Stimulated activated CD8-positive, alpha-beta memory T cell treated with anti-CD3 and anti-CD28 coated beads, Interleukin-12 subunit alpha, Interleukin-12 subunit beta, amount 100 ng/mL, for 24 hours (primary cell): ENCODE measurements around the gene SACM1L.
"Not testable (repeated sequence)": the region's sequence is repeated elsewhere in the genome, so short reads cannot be mapped to it uniquely, and the experiment has no call there.

Experiments
- DNase-seq: peaks from one replicate; pipeline ENCODE4 v3.0.0-alpha.2; 2020; ENCODE audit errors: extremely low read depth

Gene SACM1L

DNA sequence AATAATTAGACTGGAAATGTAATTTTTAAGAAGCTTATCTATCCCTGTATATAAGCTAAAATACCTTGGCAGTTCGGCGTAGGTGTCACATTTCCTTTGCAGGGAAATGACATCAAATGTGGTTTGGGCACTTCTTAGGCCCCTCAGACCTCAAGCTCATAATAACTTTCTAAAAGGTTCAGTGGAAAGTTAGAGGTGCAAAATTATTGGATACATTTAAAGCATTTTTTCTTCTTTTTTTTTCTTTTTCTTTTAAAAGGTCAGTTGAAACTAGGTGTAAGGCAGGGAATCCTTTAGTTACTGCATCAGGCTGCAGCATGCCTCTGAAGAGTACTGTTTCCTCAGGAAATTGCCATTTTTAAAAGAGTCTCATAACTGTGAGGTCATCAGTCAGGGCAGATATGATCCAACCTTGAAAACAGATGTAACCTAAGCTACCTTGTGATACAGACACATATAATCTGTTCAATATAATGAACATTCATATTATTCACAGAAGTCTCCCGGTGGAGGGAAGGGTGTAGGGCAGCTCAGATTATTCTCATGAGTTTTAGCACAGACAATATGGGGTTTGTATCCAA, 4.8 kb downstream of the SACM1L start:
- no peak for DNase-seq

DNA sequence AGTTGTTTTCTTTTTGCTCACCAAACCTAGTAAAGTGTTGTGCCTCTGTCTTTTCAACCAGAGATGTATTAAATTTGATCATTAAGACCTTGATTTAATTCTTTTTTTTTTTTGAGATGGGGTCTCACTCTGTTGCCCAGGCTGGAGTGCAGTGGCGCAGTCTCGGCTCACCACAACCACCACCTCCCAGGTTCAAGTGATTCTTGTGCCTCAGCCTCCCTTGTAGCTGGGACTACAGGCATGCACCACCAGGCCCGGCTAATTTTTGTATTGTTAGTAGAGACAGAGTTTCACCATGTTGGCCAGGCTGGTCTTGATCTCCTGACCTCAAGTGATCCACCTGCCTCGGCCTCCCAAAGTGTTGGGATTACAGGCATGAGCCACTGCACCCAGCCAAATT, 6.0 kb downstream of the SACM1L start:
- DNase-seq, result not testable (repeated sequence)

DNA sequence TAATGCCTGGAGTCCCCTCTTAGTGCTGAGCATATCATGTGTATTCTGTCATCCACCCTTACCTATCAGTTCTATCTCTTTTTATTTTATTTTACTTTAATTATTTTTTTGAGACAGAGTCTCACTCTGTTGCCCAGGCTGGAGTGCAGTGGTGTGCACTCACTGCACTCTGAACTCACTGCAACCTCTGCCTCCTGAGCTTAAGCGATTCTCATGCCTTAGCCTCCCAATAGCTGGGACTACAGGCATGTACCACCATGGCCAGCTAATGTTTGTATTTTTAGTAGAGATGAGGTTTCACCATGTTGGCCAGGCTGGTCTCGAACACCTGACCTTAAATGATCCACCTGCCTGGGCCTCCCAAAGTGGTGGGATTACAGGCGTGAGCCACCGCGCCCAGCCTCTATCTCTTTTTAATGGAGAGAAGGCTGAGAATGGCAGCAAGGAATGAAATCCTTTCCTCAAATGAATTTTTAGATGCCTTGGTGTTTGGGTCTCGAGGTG, 11.4 kb downstream of the SACM1L start:
- no peak for DNase-seq

DNA sequence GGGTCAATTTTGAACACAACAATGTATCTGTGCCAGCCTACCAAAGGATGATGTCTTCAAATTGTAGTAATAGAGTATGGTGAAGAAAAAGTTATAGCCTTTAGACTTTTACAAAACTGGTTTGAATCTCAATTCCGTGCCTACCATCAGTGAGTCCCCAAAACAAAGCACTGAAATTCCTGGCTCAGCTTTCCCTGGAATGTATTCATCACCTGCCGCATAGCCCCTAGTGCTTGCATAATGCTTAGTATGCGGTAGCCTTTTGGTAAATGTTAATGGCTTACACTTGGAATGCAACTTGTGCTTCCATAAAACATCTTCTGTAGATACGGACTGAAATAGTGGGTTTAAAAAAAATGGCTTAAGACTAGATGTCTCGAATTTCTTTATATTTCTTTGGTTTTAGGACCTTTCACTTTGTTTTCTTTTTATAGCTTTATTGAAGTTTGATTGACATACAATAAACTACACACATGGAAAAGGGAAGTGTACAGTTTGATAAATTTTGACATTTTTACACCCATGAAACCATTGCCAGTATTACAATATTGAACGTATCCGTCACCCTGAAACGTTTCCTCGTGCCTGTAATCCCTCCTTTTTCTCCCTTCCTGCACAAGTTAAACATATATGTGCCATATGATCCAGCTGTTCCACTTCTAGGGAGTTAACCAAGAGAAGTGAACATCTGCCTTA, 12.1 kb downstream of the SACM1L start:
- DNase-seq, result no peak

DNA sequence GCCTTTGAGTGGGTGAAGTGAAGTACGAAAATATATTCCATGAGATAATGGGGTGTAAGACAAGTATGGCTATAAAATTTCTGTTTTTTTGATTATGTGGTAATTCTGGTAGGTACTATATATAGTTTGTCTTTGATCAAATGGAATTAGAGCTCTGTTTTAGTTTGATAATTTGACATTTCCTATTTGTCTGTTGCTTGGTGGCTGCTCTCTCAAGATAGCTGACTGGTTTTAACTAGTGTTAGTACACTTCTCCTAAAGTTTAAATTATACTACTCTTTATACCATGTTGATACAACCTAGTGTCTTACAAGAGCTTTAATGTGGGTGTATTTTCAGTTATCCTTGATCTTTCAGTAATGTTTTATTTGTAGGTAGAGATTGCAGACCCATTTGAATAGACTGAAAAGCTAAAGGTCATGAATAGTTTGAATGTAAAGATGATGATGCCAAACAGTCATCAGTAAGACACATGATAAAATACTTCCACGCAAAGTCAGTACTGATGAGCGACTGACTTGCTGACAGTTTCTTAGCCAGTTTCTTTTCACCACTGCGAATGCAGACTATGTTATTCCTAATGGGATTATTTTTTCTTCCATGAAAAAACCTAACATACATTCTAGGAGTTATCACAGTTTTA, 15.2 kb downstream of the SACM1L start:
- DNase-seq, result no peak

DNA sequence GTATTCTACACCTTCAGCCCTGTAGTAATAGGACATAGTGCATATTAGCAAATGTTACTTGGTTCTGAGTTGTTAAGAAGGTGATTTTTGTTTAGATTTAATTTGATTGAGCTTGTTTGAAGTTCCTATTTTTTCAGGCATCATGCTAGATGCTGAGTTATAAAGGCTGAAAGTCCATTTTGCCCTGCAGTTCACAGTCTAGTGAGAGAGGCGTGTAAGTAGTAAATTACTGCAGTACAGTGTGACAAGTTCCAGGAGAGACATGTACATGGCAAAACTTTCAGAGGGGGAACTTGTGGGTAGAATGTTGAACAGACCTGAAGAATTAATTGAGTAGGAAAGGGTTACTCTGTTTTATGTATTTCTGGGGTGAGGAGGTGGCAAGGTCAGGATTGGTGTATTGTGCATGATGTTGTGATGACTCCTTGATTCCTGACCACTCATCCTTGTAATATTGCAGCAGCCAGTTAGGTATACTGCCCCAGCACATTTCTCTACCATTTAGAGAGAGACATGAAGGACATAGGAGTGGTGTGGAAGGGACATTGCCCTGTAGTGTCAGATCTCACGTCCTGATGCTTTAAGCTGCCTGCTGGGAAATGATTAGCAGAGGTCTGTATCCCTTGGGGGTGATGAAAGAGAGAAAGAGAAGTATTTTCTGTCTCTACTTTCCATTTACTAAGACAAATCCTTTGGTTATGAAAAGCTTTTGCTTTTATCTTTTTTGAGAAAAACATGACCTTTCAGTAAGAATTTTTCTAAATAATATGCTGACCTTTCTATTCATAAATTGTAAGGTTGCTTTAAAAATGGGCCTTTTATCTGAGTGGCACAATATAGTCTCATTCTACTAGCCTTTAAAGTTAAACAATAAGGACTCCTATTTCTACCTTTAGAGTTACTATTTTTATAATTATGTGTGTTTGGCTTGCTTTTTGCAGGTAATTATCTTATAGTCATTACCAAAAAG, 16.9 kb downstream of the SACM1L start:
- no peak for DNase-seq

DNA sequence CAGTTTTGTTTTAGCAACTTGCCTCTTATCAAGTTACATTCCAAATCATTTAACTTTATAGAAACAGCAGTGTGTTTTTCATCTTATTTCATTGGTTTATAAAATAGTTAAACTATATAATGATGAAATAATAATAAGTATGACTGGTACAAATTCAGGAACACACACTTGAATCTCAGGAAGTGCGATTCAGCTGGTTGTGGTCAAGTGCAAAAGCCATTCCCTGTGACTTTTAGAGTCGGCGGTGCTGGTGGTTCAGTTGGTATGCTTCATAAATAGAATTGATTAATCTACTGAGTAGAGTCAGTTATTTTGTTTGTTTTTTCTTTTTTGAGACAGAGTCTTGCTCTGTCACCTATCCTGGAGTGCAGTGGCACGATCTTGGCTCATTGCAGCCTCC, 22.7 kb downstream of the SACM1L start:
- DNase-seq, result no peak

DNA sequence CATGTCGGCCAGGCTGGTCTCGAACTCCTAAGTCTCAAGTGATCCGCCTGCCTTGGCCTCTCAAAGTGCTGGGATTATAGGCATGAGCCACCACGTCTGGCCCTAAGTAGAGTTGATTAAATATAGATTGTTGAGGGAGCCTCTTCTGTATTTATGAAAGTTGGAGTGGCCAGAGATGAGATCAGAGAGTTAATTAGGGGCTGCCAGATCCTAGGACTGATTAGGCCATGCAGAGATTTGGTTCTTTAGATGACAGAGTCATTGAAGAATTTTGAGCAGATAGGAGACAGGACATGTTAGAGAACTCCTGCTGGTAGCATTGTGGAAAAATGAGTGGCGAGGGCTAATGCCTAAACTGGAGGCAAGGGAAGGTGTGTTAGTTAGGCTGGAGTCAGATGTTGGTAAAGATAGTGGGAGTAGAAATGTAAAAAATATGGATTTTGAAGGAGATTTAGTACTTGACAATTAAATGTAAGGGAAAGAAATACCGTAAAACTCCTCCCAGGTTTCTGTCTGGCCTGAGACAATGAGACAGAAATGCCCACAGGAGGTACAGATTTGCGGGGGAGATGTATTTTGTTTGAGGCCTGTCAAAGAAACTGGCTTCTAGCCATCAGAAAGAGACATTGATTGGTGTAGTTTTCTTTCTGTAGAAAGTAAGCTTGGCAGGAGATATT, 23.4 kb downstream of the SACM1L start:
- DNase-seq, result no peak

DNA sequence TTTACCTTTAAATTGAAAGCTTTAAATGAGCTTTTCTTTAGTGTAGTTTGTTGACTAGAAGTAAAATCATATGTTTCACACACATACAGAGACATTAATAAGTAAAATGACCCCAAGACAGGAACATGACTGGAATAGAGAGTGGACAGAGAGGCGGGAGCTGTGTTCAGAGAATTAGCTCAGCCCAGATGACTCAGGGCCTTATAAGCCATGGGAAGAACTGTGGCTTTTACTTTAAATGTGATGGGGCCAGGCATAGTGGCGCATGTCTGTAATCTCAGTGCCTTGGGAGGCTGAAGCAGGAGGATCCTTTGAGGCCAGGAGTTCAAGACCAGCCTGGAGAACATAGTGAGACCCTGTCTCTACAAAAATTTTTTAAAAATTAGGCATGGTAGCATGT, 26.7 kb downstream of the SACM1L start:
- no peak for DNase-seq

DNA sequence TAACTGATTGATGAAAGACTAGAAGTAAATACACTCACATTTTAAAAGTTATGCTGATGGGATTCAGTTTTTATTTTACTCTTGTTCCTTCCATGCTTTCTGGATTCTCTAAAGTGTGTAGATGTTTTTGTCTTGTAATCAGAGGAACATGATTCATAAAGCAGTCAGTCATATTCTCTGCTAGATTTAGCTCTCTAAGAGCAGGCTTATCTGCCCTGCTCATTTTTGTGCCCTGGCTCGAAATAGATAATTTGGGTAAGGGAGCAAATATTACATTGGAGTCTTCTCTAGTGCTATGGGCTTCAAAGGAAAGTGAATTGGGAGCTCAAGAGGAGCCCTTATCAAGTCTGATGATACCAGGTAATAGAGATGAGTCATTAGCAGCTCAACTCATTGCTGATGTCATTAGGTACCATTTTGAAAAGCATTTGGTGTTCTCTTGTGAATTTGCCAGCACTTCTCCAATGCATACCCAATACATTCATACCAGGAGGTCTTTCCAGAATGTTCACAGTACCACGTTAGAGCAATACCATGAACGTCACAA, 27.7 kb downstream of the SACM1L start:
- no peak for DNase-seq

DNA sequence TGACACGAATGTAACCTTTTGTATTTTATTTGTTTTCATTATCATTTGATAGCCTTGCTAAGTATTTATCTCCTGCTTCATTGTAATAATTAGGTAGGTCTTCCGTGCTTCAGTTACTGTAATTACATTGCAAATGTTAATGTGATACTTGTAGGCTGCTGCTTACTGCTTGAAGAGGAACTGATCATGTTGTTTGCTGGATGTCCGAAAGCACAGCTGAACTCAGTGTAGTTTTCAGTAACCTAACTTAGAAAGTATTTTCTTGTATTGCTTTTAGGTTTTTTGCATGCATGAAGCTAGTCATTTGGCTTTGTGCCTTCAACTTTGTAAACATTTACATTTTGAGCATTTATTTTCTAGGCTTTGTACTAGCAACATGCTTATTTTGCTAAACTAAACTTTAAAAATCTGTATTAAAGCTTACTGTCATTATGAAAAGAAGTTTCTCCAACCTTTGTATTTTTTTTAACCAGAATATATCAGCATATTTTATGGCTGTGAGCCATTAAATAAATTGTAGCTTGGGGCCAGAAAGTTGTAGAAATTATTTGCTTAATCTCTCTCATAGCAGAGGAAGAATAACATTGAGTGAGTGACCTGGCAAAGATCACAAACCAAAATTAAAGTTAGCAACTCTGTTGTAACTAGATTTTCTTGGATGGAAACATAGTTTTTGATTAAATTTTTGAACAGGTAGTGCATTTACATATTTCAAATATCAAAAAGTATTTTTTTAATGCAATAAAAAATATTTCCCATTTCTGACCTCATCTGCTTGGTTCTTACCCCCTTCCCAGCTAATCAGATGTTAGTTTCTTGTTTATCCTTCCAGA, 30.7 kb downstream of the SACM1L start:
- DNase-seq, result no peak

DNA sequence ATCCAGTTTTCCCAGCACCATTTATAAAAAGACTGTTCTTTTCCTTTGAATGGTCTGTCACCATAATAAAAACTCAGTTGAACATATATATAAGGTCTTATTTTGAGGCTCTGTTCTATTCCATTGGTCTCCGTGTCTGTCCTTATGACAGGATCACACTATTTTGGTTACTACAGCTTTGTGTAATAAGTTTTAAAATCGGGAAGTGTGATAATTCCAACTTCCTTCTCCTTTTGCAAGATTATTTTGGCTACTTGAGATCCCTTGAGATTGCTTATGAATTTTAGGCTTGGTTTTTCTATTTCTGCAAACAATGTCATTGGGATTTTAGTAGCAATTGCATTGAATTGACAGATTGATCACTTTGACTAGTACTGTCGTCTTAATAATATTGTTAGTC, 35.7 kb downstream of the SACM1L start:
- DNase-seq, result no peak

DNA sequence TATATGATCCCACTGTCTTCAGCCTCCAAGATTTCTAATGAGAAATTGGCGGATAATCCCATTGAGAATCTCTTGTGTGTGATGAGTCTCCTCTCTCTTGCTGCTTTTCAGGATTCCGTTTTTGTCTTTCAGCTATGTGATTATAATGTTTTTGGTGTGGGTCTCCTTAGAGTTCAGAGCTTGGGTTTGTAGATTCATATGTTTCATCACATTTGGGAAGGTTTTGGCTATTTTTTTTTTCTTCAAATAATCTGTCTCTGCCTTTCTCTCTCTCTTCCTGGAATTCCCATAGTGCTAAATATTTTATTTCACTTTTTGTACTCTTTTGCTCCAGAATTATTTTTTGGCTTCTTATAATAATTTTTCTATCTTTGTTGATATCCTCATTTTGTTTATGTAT, 40.4 kb downstream of the SACM1L start:
- DNase-seq, result no peak

DNA sequence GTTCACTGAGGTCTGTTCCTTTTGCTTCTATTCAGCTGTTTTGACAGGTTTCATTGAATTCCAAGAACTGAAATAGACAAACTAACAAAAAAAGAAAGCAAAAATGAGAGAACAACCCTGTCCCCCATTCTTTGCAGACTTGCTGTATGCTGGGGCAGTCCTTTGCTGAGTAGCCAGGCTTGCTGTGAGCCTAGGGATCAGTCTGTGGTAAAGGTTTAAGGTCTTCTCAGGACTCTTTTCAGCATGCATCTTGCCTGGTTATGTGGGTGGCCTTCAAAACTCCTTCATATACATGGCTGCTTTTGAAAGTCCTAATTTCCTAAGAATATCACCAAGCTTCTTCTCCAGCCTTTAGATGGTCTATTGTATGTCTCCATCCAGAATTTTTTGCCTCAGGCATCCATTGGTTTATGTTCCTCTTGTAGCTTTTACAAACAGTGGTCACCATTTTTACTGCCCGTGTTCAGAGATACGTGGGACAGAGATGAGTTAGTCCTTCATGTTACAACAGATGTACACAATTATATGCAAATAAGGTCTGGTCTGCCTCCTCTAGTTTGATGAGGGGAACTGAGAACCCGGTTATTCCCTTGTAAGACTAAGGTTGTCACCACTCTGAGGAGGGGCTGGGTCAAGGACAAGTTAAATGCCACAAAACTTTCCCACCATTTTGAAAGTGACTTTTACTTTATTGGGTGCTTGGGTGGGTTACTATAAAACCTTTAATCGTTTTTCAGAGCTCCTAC, 41.4 kb downstream of the SACM1L start:
- no peak for DNase-seq

DNA sequence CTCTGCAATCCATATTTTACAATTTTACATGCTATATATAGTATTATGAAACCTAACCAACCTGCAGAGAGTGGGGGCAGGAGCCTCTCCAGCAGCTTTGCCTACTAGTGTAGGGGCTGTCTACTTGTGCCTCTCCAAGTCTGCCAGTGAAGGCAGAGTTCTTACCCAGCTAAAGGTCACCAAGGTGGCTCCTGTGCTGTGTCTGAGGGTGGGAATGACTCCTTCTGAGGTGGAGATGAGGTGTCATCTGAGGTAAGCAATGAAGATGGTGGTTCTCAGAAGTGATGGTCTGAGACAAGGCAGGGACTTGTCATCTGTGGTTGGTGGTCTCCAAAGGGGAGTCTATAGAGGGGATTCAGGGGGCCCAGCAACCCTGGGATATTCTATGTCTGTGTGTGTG, 47.5 kb downstream of the SACM1L start:
- DNase-seq, result no peak

DNA sequence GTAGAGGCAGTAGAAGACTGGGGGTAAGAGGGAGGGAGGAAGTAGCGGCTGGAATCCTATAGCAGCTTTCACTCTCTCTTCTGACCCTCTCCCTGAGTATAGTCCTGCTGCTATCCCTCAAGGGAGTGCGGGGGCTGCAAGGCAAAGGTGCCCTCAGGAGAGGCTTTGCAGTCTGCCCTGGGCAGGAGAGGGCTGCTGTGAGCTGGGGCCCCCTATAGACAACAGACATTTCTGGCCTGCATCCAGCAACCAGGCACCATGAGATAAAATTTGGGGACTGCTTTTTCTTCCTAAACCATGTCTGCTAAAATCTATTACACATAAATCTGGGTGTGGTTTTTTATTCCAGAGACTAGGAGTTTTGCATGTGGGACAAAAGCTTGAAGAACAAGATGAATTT, 48.0 kb downstream of the SACM1L start:
- no peak for DNase-seq

DNA sequence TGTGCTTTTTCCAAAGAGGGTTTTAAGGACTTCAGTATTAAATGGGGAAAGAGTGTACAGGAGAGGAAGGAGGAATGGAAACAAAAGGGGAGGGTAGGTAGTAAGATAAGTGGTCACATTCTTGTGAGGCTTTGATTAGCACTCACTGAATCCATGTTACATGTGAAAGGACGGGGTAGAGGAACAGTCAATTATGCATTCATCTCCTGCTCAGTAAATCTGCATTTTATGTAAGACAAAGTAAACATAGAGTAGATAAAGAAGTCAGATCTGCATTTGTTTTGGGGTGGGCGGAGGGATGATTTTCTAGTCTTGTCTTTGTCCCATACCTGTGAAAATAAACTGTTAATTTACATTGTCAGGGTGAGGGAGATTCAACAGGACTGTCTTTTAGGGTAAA, 50.8 kb downstream of the SACM1L start:
- DNase-seq, result no peak

DNA sequence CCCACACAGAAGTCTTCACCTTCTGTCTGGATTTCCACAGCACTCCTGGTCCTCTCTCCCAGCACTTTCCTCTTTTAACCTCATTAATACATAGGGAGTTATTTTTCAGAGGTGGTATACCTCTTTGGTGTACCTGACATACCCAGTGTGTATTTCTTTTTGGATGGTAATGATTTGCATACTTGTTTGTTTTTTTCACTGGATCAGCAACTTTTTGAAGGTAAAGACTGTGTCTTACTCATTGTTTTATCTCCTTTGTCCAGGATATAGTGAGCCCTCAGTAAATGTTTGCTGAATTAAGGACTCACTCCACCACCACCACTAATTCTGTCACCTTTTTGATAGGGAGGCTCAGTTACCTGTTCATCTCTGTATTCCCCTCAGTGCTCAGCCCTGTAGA, 52.1 kb downstream of the SACM1L start:
- no peak for DNase-seq

DNA sequence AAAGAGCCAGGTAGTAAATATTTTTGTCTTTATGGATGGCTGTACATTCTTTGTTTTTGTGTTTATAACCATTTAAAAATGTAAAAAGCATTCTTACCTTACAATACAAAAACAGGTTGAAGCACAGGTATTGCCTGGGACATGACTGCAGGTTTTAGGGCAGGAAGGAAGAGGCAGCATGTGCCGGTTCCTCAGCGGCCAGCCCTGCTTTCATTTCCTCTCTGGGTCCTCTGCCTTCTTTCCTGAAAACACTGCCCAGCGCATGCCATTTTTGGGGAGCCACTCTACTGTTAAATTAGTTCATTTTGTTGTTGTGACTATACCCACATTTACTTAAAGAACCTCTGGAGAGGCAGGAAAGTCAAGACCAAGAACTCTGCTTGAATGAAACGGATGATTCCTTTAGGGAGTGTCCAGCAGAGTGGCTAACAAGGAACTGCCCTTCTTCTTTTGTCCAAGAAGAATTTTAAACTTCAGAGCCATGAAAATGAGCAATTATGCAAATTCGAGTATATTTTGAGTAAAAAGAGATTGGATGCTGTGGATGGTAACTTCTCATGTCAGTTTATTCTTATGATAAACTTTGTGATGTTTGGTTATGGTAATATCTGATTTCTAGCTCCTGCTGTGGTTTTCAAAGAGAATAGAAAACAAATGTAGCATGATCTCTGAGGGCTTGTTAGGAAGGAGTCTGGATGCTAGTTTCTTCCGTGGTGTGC, 52.7 kb downstream of the SACM1L start:
- no peak for DNase-seq
